Astrocyte (in vitro differentiated cells and primary cell): ENCODE data around the gene TMEM266. TPM values are rescaled to one million over a fixed set of nuclear protein-coding genes. Genes with fewer than 3 reads are reported as not detected.

Experiments
- DNase-seq: peaks from one replicate; pipeline ENCODE4 v3.0.0-alpha.2; 2010; ENCODE audit warnings: low read depth
- FAIRE-seq: peaks from 2 replicates; lab custom pipeline; 2011; peaks lifted over from hg19 to GRCh38; lab: Jason Lieb, UNC
- H2AFZ ChIP-seq: 2 replicates; pipeline ENCODE4 v1.6.0; 2012; ENCODE audit warnings: low read depth, low read length, inconsistent platforms
- H3K27ac ChIP-seq: 2 replicates; pipeline ENCODE4 v1.5.1; 2011; ENCODE audit warnings: low read depth, low read length, inconsistent platforms
- H3K27me3 ChIP-seq: 2 replicates; pipeline ENCODE4 v1.6.0; 2011; ENCODE audit warnings: low read length, inconsistent platforms; ENCODE audit not compliant: insufficient read depth
- H3K36me3 ChIP-seq: 2 replicates; pipeline ENCODE4 v1.5.1; 2011; ENCODE audit warnings: low read length, inconsistent platforms; ENCODE audit not compliant: insufficient read depth
- H3K4me1 ChIP-seq: 2 replicates; pipeline ENCODE4 v1.5.1; 2011; ENCODE audit warnings: low read length, inconsistent platforms; ENCODE audit not compliant: insufficient read depth
- H3K4me2 ChIP-seq: 2 replicates; pipeline ENCODE4 v1.6.0; 2012; ENCODE audit warnings: low read length, inconsistent platforms
- H3K4me3 ChIP-seq: 2 replicates; pipeline ENCODE4 v1.5.1; 2011; ENCODE audit warnings: low read depth, mild to moderate bottlenecking, low read length, inconsistent platforms; ENCODE audit not compliant: insufficient read depth
- H3K79me2 ChIP-seq: 2 replicates; pipeline ENCODE4 v1.6.0; 2012; ENCODE audit warnings: mild to moderate bottlenecking, low read length, inconsistent platforms; ENCODE audit not compliant: insufficient read depth
- H3K9ac ChIP-seq: 2 replicates; pipeline ENCODE4 v1.6.0; 2012; ENCODE audit warnings: mild to moderate bottlenecking, low read length, inconsistent platforms
- H3K9me3 ChIP-seq: 2 replicates; pipeline ENCODE4 v1.5.1; 2012; ENCODE audit warnings: low read depth, mild to moderate bottlenecking, low read length, inconsistent platforms; ENCODE audit not compliant: insufficient read depth
- H4K20me1 ChIP-seq: 2 replicates; pipeline ENCODE4 v1.6.0; 2012; ENCODE audit warnings: low read length, inconsistent platforms; ENCODE audit not compliant: insufficient read depth
- H3K27ac Mint-ChIP-seq: one replicate; pipeline ENCODE4 v1.8.0; 2021; ENCODE audit warnings: mild to moderate bottlenecking, mixed read lengths; ENCODE audit not compliant: unreplicated experiment
- H3K27me3 Mint-ChIP-seq: one replicate; pipeline ENCODE4 v1.8.0; 2021; ENCODE audit warnings: low read depth, mixed read lengths; ENCODE audit not compliant: unreplicated experiment
- H3K36me3 Mint-ChIP-seq: one replicate; pipeline ENCODE4 v1.8.0; 2021; ENCODE audit warnings: low read depth, mixed read lengths; ENCODE audit not compliant: unreplicated experiment
- H3K4me1 Mint-ChIP-seq: one replicate; pipeline ENCODE4 v1.8.0; 2021; ENCODE audit warnings: low read depth, mixed read lengths; ENCODE audit not compliant: unreplicated experiment
- H3K4me3 Mint-ChIP-seq: one replicate; pipeline ENCODE4 v1.8.0; 2021; ENCODE audit warnings: mild to moderate bottlenecking, moderate library complexity, mixed read lengths; ENCODE audit not compliant: unreplicated experiment
- H3K9me3 Mint-ChIP-seq: one replicate; pipeline ENCODE4 v1.8.0; 2021; ENCODE audit warnings: mild to moderate bottlenecking, mixed read lengths; ENCODE audit not compliant: unreplicated experiment
- EZH2 ChIP-seq: IDR thresholded peaks from 2 replicates; pipeline ENCODE4 v1.6.1; 2012; ENCODE audit warnings: mild to moderate bottlenecking, low read length, inconsistent platforms; ENCODE audit not compliant: insufficient read depth
- total RNA-seq: library from RNA; stranded (reverse); gene quantifications from 2 replicates; pipeline ENCODE4 v1.2.1, GENCODE V29; 2021
- TF ChIP-seq, protein P1 (sequence below): IDR thresholded peaks from 2 replicates; pipeline ENCODE4 v1.5.1; 2011; ENCODE audit warnings: low read depth, mild to moderate bottlenecking, inconsistent platforms, low read length, moderate library complexity; ENCODE audit not compliant: insufficient read depth

The TMEM266 gene
- total RNA-seq, 1 donor from 2014 or later = 0.36 TPM

- no peak for FAIRE-seq
- DNase-seq = no peak
- Histone ChIP-seq H3K4me1 (no peaks in the 10 kb centered on the region), H4K20me1 (no peaks in the 10 kb centered on the region), H3K4me3 (no peak overlapping the region), H3K27me3 (peaks cover 3% of the 10 kb centered on the region), H3K4me2 (no peak overlapping the region), H2AFZ (no peak overlapping the region), H3K9me3 (no peaks in the 10 kb centered on the region), H3K79me2 (no peaks in the 10 kb centered on the region), H3K9ac (no peak overlapping the region), H3K27ac (no peak overlapping the region), H3K36me3 (no peaks in the 10 kb centered on the region)
- H3K4me1 Mint-ChIP-seq = peaks cover 5% of the 10 kb centered on the region
- TF ChIP-seq, protein P1, sequence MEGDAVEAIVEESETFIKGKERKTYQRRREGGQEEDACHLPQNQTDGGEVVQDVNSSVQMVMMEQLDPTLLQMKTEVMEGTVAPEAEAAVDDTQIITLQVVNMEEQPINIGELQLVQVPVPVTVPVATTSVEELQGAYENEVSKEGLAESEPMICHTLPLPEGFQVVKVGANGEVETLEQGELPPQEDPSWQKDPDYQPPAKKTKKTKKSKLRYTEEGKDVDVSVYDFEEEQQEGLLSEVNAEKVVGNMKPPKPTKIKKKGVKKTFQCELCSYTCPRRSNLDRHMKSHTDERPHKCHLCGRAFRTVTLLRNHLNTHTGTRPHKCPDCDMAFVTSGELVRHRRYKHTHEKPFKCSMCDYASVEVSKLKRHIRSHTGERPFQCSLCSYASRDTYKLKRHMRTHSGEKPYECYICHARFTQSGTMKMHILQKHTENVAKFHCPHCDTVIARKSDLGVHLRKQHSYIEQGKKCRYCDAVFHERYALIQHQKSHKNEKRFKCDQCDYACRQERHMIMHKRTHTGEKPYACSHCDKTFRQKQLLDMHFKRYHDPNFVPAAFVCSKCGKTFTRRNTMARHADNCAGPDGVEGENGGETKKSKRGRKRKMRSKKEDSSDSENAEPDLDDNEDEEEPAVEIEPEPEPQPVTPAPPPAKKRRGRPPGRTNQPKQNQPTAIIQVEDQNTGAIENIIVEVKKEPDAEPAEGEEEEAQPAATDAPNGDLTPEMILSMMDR = no peak
- TF ChIP-seq EZH2 = no peak
- no peak overlapping the region for H3K4me3 Mint-ChIP-seq
- peaks cover 28% of the 10 kb centered on the region for H3K27me3 Mint-ChIP-seq
- no peaks in the 10 kb centered on the region for H3K9me3 Mint-ChIP-seq
- H3K27ac Mint-ChIP-seq = no peak overlapping the region
- no peaks in the 10 kb centered on the region for H3K36me3 Mint-ChIP-seq
Measured at GRCh38 chr15:76158815-76159214, 99.0 kb downstream of the TMEM266 start.

DNA sequence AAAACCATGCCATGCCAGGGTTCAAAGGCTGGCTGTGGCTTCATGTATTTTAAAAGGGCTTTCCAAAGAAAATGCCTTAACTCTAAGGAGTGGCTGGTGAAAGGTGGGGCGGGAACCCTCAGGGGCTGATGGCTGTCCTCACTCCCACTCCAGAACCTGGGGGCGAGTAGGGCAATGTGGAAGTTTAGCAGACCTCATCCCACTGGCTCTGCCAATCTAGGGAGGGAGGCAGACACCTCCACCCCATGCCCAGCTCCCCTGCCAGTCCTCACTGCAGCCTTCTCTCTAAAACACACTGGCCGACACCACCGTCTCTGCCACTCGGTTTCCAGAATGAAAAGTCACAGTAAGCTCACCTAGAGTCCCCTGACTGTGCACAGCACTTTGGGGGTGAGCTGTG lies 99.5 kb downstream of the TMEM266 start:
- peaks cover 5% of the 10 kb centered on the region for H3K4me1 Mint-ChIP-seq
- no peak for FAIRE-seq
- no peak overlapping the region for H3K27ac ChIP-seq

More for the DNA sequence above, 99.5 kb downstream of the TMEM266 start:
- Histone ChIP-seq H4K20me1 (no peaks in the 10 kb centered on the region), H3K4me1 (no peaks in the 10 kb centered on the region), H3K4me2 (no peak overlapping the region), H3K79me2 (no peaks in the 10 kb centered on the region), H3K27me3 (peaks cover 3% of the 10 kb centered on the region), H3K36me3 (no peaks in the 10 kb centered on the region), H3K9me3 (no peaks in the 10 kb centered on the region), H3K9ac (no peak overlapping the region), H2AFZ (no peak overlapping the region), H3K4me3 (no peak overlapping the region)
- H3K36me3 Mint-ChIP-seq = no peaks in the 10 kb centered on the region
- no peak overlapping the region for H3K27ac Mint-ChIP-seq
- H3K27me3 Mint-ChIP-seq = peaks cover 31% of the 10 kb centered on the region
- TF ChIP-seq, protein P1 = no peak
- TF ChIP-seq EZH2 = no peak
- no peak for DNase-seq
- H3K9me3 Mint-ChIP-seq = no peaks in the 10 kb centered on the region
- H3K4me3 Mint-ChIP-seq = no peak overlapping the region
